WTC11 (cell line): ENCODE measurements around the gene SINHCAF. TPM values are rescaled to one million over a fixed set of nuclear protein-coding genes. Genes with fewer than 3 reads are reported as not detected.
A peak's percentile ranks its signal among the peaks of the same experiment; 100 is the strongest.

ENCODE experiments used
- ATAC-seq: fragments of 200-7000 bp; cut with Tn5 transposase; 2 replicates; pipeline ENCODE4 v1.10.0; 2021; ENCODE audit warnings: mild to moderate bottlenecking, moderate library complexity
- CTCF ChIA-PET: fragments of 300-600 bp; sonication (Branson Sonifier 250); formaldehyde crosslinking; loops from one replicate; lab custom pipeline; 2021; ENCODE audit warnings: antibody characterized with exemption; lab: Charles Lee
- POLR2A ChIA-PET: fragments of 350-600 bp; sonication (Branson Sonifier 250); formaldehyde crosslinking; loops from one replicate; lab custom pipeline; 2021; ENCODE audit warnings: antibody characterized with exemption; lab: Charles Lee
- DNase-seq: peaks from one replicate; pipeline ENCODE4 v3.0.0; 2021; ENCODE audit warnings: low spot score
- H3K27ac Mint-ChIP-seq: 2 replicates; pipeline ENCODE4 v1.8.0; 2021; ENCODE audit warnings: mixed read lengths
- H3K27me3 Mint-ChIP-seq: 2 replicates; pipeline ENCODE4 v1.8.0; 2021; ENCODE audit warnings: low read depth, mild to moderate bottlenecking, moderate library complexity, mixed read lengths
- H3K36me3 Mint-ChIP-seq: 2 replicates; pipeline ENCODE4 v1.8.0; 2021; ENCODE audit warnings: mixed read lengths
- H3K4me1 Mint-ChIP-seq: 2 replicates; pipeline ENCODE4 v1.8.0; 2022; ENCODE audit warnings: mixed read lengths
- H3K4me3 Mint-ChIP-seq: 2 replicates; pipeline ENCODE4 v1.8.0; 2021; ENCODE audit warnings: mild to moderate bottlenecking, moderate library complexity, mixed read lengths
- H3K9me3 Mint-ChIP-seq: 2 replicates; pipeline ENCODE4 v1.8.0; 2021; ENCODE audit warnings: mixed read lengths
- E2F1 ChIP-seq: sonication (generic); formaldehyde crosslinking; IDR thresholded peaks from 2 replicates; pipeline ENCODE4 v1.8.0; 2022; ENCODE audit warnings: mild to moderate bottlenecking, missing genetic modification reagents
- FOXP4 ChIP-seq: sonication (generic); formaldehyde crosslinking; IDR thresholded peaks from 2 replicates; pipeline ENCODE4 v1.8.0; 2022; ENCODE audit warnings: mild to moderate bottlenecking, missing genetic modification reagents
- HMGXB4 ChIP-seq: sonication (generic); formaldehyde crosslinking; IDR thresholded peaks from 2 replicates; pipeline ENCODE4 v1.8.1; 2023; ENCODE audit warnings: mild to moderate bottlenecking, moderate library complexity, missing genetic modification reagents
- IRF1 ChIP-seq: sonication (generic); formaldehyde crosslinking; IDR thresholded peaks from 2 replicates; pipeline ENCODE4 v1.8.0; 2023; ENCODE audit warnings: missing genetic modification reagents
- NR3C1 ChIP-seq: sonication (generic); formaldehyde crosslinking; conservative IDR thresholded peaks from 2 replicates; pipeline ENCODE4 v1.8.1; 2023; ENCODE audit warnings: low read depth, mild to moderate bottlenecking, missing genetic modification reagents
- SP1 ChIP-seq: sonication (generic); formaldehyde crosslinking; conservative IDR thresholded peaks from 2 replicates; pipeline ENCODE4 v1.8.1; 2022; ENCODE audit warnings: missing genetic modification reagents
- STAT6 ChIP-seq: sonication (generic); formaldehyde crosslinking; conservative IDR thresholded peaks from 2 replicates; pipeline ENCODE4 v1.8.1; 2023; ENCODE audit warnings: mild to moderate bottlenecking, low read depth, missing genetic modification reagents, moderate library complexity
- ZNF121 ChIP-seq: sonication (generic); formaldehyde crosslinking; IDR thresholded peaks from 2 replicates; pipeline ENCODE4 v1.8.0; 2023; ENCODE audit warnings: missing genetic modification reagents
- ZNF416 ChIP-seq: fragments of 250-450 bp; sonication (Bioruptor Pico); IDR thresholded peaks from 2 replicates; pipeline ENCODE4 v1.9.0; 2021; ENCODE audit warnings: mild to moderate bottlenecking, inconsistent platforms
- total RNA-seq: library from RNA; stranded (reverse); gene quantifications from 3 replicates; pipeline ENCODE4 v1.2.3, GENCODE V29; 2021

SINHCAF gene
- total RNA-seq, 1 experiment from 2014 or later = 407 TPM

- ATAC-seq = no peak
- no peak overlapping the region for H3K27ac Mint-ChIP-seq
- no peak overlapping the region for H3K4me3 Mint-ChIP-seq
- no peaks in the 10 kb centered on the region for H3K27me3 Mint-ChIP-seq
- no peaks in the 10 kb centered on the region for H3K9me3 Mint-ChIP-seq
- CTCF ChIA-PET = no interaction called here
- no peak for DNase-seq
- POLR2A ChIA-PET = interaction anchor here (0.7 kb wide), 1 partner anchor 73 kb away, joined by 3 read pairs; no protein-coding TSS in a partner anchor
- TF ChIP-seq NR3C1 (CRISPR knock-in tag) (no peak), ZNF121 (no peak), HMGXB4 (CRISPR knock-in tag) (no peak), E2F1 (CRISPR knock-in tag) (no peak), STAT6 (CRISPR knock-in tag) (no peak), IRF1 (CRISPR knock-in tag) (no peak)
- peaks cover 86% of the 10 kb centered on the region for H3K4me1 Mint-ChIP-seq
- peaks cover 24% of the 10 kb centered on the region for H3K36me3 Mint-ChIP-seq
Measured at GRCh38 chr12:31315784-31316465, 10.0 kb downstream of the SINHCAF start.

- no peaks in the 10 kb centered on the region for H3K9me3 Mint-ChIP-seq
- POLR2A ChIA-PET = interaction anchor here (1.0 to 1.5 kb wide), 3 partner anchors 8 to 56 kb away, joined by 3 to 10 read pairs (median 3); partner anchors contain the start of gene SINHCAF
- no peak for DNase-seq
- H3K4me1 Mint-ChIP-seq = peaks cover 86% of the 10 kb centered on the region
- CTCF ChIA-PET = interaction anchor here (0.7 kb wide), 1 partner anchor 43 kb away, joined by 6 read pairs; no protein-coding TSS in a partner anchor
- H3K27me3 Mint-ChIP-seq = no peaks in the 10 kb centered on the region
- peak overlapping the region; percentile 57 for H3K27ac Mint-ChIP-seq
- no peak overlapping the region for H3K4me3 Mint-ChIP-seq
- peaks cover 30% of the 10 kb centered on the region for H3K36me3 Mint-ChIP-seq
- TF ChIP-seq SP1 = no peak
- TF ChIP-seq FOXP4 (CRISPR knock-in tag) = no peak
- no peak for ATAC-seq
Measured at GRCh38 chr12:31315044-31315715, 10.8 kb downstream of the SINHCAF start.

- ATAC-seq = no peak
- TF ChIP-seq ZNF416 = no peak
- DNase-seq = no peak
- peaks cover 31% of the 10 kb centered on the region for H3K36me3 Mint-ChIP-seq
- no peaks in the 10 kb centered on the region for H3K27me3 Mint-ChIP-seq
- POLR2A ChIA-PET = no interaction called here
- no peaks in the 10 kb centered on the region for H3K9me3 Mint-ChIP-seq
- CTCF ChIA-PET = interaction anchor here (1.3 kb wide), 1 partner anchor 40 kb away, joined by 6 read pairs; no protein-coding TSS in a partner anchor
- peaks cover 86% of the 10 kb centered on the region for H3K4me1 Mint-ChIP-seq
- peak overlapping the region; percentile 54; the same call in 1 of the 2 replicates for H3K27ac Mint-ChIP-seq
- H3K4me3 Mint-ChIP-seq = no peak overlapping the region
Measured at GRCh38 chr12:31312431-31312830, 13.5 kb downstream of the SINHCAF start.
